Activated T-helper 17 cell treated with anti-CD3 and anti-CD28 coated beads, Interleukin-2, amount 50 U/mL, for 72 hours (primary cell): Measurements from ENCODE around the gene CLRN3. TPM values are rescaled to one million over a fixed set of nuclear protein-coding genes. Genes with fewer than 3 reads are reported as not detected.

Source experiments
- ATAC-seq: fragments of 150-1000 bp; cut with Tn5 transposase; replicated peaks from 2 replicates; pipeline ENCODE4 v1.10.0; 2021; ENCODE audit warnings: mild to moderate bottlenecking, moderate library complexity
- H3K27ac Mint-ChIP-seq: one replicate; pipeline ENCODE4 v1.8.0; 2022; ENCODE audit warnings: mixed read lengths
- H3K27me3 Mint-ChIP-seq: one replicate; pipeline ENCODE4 v1.8.0; 2022; ENCODE audit warnings: mixed read lengths
- H3K36me3 Mint-ChIP-seq: one replicate; pipeline ENCODE4 v1.8.0; 2022; ENCODE audit warnings: low read depth, mild to moderate bottlenecking, mixed read lengths
- H3K4me1 Mint-ChIP-seq: one replicate; pipeline ENCODE4 v1.8.0; 2022; ENCODE audit warnings: mixed read lengths
- H3K4me3 Mint-ChIP-seq: one replicate; pipeline ENCODE4 v1.8.0; 2022; ENCODE audit warnings: mild to moderate bottlenecking, mixed read lengths
- H3K9me3 Mint-ChIP-seq: one replicate; pipeline ENCODE4 v1.8.0; 2022; ENCODE audit warnings: mixed read lengths
- total RNA-seq, 2 donors: library from RNA; stranded (reverse); gene quantifications; one replicate each; pipeline ENCODE4 v1.2.3, GENCODE V29; 2022

Gene CLRN3
- total RNA-seq, 2 donors from 2014 or later, result not detected

- peak; percentile 73 for ATAC-seq
- Mint-ChIP-seq H3K36me3 (no peaks in the 10 kb centered on the region), H3K4me1 (no peaks in the 10 kb centered on the region), H3K4me3 (no peak overlapping the region), H3K27ac (no peak overlapping the region), H3K9me3 (no peaks in the 10 kb centered on the region), H3K27me3 (peaks cover 2% of the 10 kb centered on the region)
These were observed 14.2 kb downstream of the CLRN3 start for GRCh38 chr10:127878475-127879055.

- no peaks in the 10 kb centered on the region for H3K36me3 Mint-ChIP-seq
- H3K27me3 Mint-ChIP-seq, result peaks cover 6% of the 10 kb centered on the region
- no peaks in the 10 kb centered on the region for H3K9me3 Mint-ChIP-seq
- H3K27ac Mint-ChIP-seq, result no peak overlapping the region
- peak; percentile 38 for ATAC-seq
- no peaks in the 10 kb centered on the region for H3K4me1 Mint-ChIP-seq
- H3K4me3 Mint-ChIP-seq, result no peak overlapping the region
These were observed 15.0 kb downstream of the CLRN3 start for GRCh38 chr10:127877699-127878098.

- no peak overlapping the region for H3K4me3 Mint-ChIP-seq
- ATAC-seq, result peak; percentile 25
- H3K9me3 Mint-ChIP-seq, result no peaks in the 10 kb centered on the region
- H3K36me3 Mint-ChIP-seq, result no peaks in the 10 kb centered on the region
- peaks cover 8% of the 10 kb centered on the region for H3K27me3 Mint-ChIP-seq
- no peak overlapping the region for H3K27ac Mint-ChIP-seq
- no peaks in the 10 kb centered on the region for H3K4me1 Mint-ChIP-seq
These were observed 15.6 kb downstream of the CLRN3 start for GRCh38 chr10:127877116-127877515.

- Mint-ChIP-seq H3K27ac (no peak overlapping the region), H3K4me3 (no peak overlapping the region), H3K4me1 (no peaks in the 10 kb centered on the region), H3K27me3 (peaks cover 17% of the 10 kb centered on the region), H3K36me3 (no peaks in the 10 kb centered on the region), H3K9me3 (no peaks in the 10 kb centered on the region)
- no peak for ATAC-seq
These were observed 16.8 kb downstream of the CLRN3 start for GRCh38 chr10:127875916-127876315.

- no peaks in the 10 kb centered on the region for H3K9me3 Mint-ChIP-seq
- H3K4me1 Mint-ChIP-seq, result no peaks in the 10 kb centered on the region
- no peak overlapping the region for H3K27ac Mint-ChIP-seq
- H3K4me3 Mint-ChIP-seq, result no peak overlapping the region
- H3K36me3 Mint-ChIP-seq, result no peaks in the 10 kb centered on the region
- peaks cover 19% of the 10 kb centered on the region for H3K27me3 Mint-ChIP-seq
- ATAC-seq, result no peak
These were observed 17.3 kb downstream of the CLRN3 start for GRCh38 chr10:127875449-127875765.

GRCh38 chr10:127874671-127875448 is 17.9 kb downstream of the CLRN3 start:
- peak; percentile 42 for ATAC-seq
- peaks cover 19% of the 10 kb centered on the region for H3K27me3 Mint-ChIP-seq
- H3K4me1 Mint-ChIP-seq, result no peaks in the 10 kb centered on the region
- H3K36me3 Mint-ChIP-seq, result no peaks in the 10 kb centered on the region
- no peaks in the 10 kb centered on the region for H3K9me3 Mint-ChIP-seq
- no peak overlapping the region for H3K4me3 Mint-ChIP-seq
- no peak overlapping the region for H3K27ac Mint-ChIP-seq

- no peak overlapping the region for H3K4me3 Mint-ChIP-seq
- ATAC-seq, result no peak
- no peaks in the 10 kb centered on the region for H3K36me3 Mint-ChIP-seq
- no peaks in the 10 kb centered on the region for H3K4me1 Mint-ChIP-seq
- no peak overlapping the region for H3K27ac Mint-ChIP-seq
- H3K9me3 Mint-ChIP-seq, result no peaks in the 10 kb centered on the region
- peaks cover 22% of the 10 kb centered on the region for H3K27me3 Mint-ChIP-seq
These were observed 18.8 kb downstream of the CLRN3 start for GRCh38 chr10:127873901-127874470.

- H3K27ac Mint-ChIP-seq, result no peak overlapping the region
- no peaks in the 10 kb centered on the region for H3K36me3 Mint-ChIP-seq
- no peak overlapping the region for H3K4me3 Mint-ChIP-seq
- H3K27me3 Mint-ChIP-seq, result peaks cover 22% of the 10 kb centered on the region
- no peaks in the 10 kb centered on the region for H3K9me3 Mint-ChIP-seq
- no peaks in the 10 kb centered on the region for H3K4me1 Mint-ChIP-seq
- no peak for ATAC-seq
These were observed 19.7 kb downstream of the CLRN3 start for GRCh38 chr10:127872871-127873600.

GRCh38 chr10:127872011-127872761 is 20.6 kb downstream of the CLRN3 start:
- no peak for ATAC-seq
- H3K36me3 Mint-ChIP-seq, result no peaks in the 10 kb centered on the region
- H3K4me1 Mint-ChIP-seq, result no peaks in the 10 kb centered on the region
- no peaks in the 10 kb centered on the region for H3K9me3 Mint-ChIP-seq
- H3K27ac Mint-ChIP-seq, result no peak overlapping the region
- H3K27me3 Mint-ChIP-seq, result peaks cover 22% of the 10 kb centered on the region
- H3K4me3 Mint-ChIP-seq, result no peak overlapping the region

GRCh38 chr10:127871631-127872010 is 21.1 kb downstream of the CLRN3 start:
- no peak for ATAC-seq
- Mint-ChIP-seq H3K4me1 (no peaks in the 10 kb centered on the region), H3K36me3 (no peaks in the 10 kb centered on the region), H3K27ac (no peak overlapping the region), H3K4me3 (no peak overlapping the region), H3K9me3 (no peaks in the 10 kb centered on the region), H3K27me3 (peaks cover 23% of the 10 kb centered on the region)

GRCh38 chr10:127869329-127869728 is 23.4 kb downstream of the CLRN3 start:
- Mint-ChIP-seq H3K27ac (no peak overlapping the region), H3K4me3 (no peak overlapping the region), H3K27me3 (peaks cover 31% of the 10 kb centered on the region), H3K4me1 (no peaks in the 10 kb centered on the region), H3K36me3 (no peaks in the 10 kb centered on the region), H3K9me3 (no peaks in the 10 kb centered on the region)
- no peak for ATAC-seq

- no peaks in the 10 kb centered on the region for H3K36me3 Mint-ChIP-seq
- H3K4me3 Mint-ChIP-seq, result no peak overlapping the region
- no peaks in the 10 kb centered on the region for H3K4me1 Mint-ChIP-seq
- peaks cover 10% of the 10 kb centered on the region for H3K9me3 Mint-ChIP-seq
- peaks cover 28% of the 10 kb centered on the region for H3K27me3 Mint-ChIP-seq
- no peak overlapping the region for H3K27ac Mint-ChIP-seq
- no peak for ATAC-seq
These were observed 24.9 kb downstream of the CLRN3 start for GRCh38 chr10:127867805-127868204.

GRCh38 chr10:127866276-127867013 is 26.3 kb downstream of the CLRN3 start:
- Mint-ChIP-seq H3K9me3 (peaks cover 10% of the 10 kb centered on the region), H3K27me3 (peaks cover 21% of the 10 kb centered on the region), H3K27ac (no peak overlapping the region), H3K36me3 (no peaks in the 10 kb centered on the region), H3K4me3 (no peak overlapping the region), H3K4me1 (no peaks in the 10 kb centered on the region)
- no peak for ATAC-seq
